Cardiac muscle cell (in vitro differentiated cells and primary cell): ENCODE measurements around the gene PANK4. TPM values are rescaled to one million over a fixed set of nuclear protein-coding genes. Genes with fewer than 3 reads are reported as not detected.

Experiments
- DNase-seq, 2 donors: peaks; one replicate each; pipeline versions ENCODE4 v3.0.0 to v3.0.0-alpha.2; 2010 to 2017; ENCODE audit warnings: low read depth in 1 of 2, low spot score in 1 of 2
- H3K27ac ChIP-seq: fragments of 200-600 bp; sonication (generic); 2 replicates; pipeline ENCODE4 v1.5.1; 2016
- H3K27me3 ChIP-seq: fragments of 200-600 bp; sonication (generic); 2 replicates; pipeline ENCODE4 v1.6.0; 2016; ENCODE audit warnings: control low read depth
- H3K36me3 ChIP-seq: fragments of 200-600 bp; sonication (generic); 2 replicates; pipeline ENCODE4 v1.5.1; 2016; ENCODE audit warnings: control low read depth
- H3K4me1 ChIP-seq: fragments of 200-600 bp; sonication (generic); 2 replicates; pipeline ENCODE4 v1.8.1; 2017; ENCODE audit warnings: low read depth, mild to moderate bottlenecking, mixed run types
- H3K4me3 ChIP-seq: fragments of 200-600 bp; sonication (generic); 2 replicates; pipeline ENCODE4 v1.5.1; 2016; ENCODE audit warnings: mild to moderate bottlenecking
- H3K9me3 ChIP-seq: fragments of 200-600 bp; sonication (generic); 2 replicates; pipeline ENCODE4 v1.5.1; 2017; ENCODE audit warnings: low read depth, mild to moderate bottlenecking, control low read depth
- CTCF ChIP-seq: IDR thresholded peaks from 2 replicates; pipeline ENCODE4 v1.5.1; 2012; ENCODE audit warnings: low read depth, mild to moderate bottlenecking, low read length
- polyA plus RNA-seq: library from polyadenylated mRNA; unstranded; fragments of >200 nt; fragmentation: Nextera tagmentation; extraction: Ambion mirVana; gene quantifications from 2 replicates; pipeline ENCODE4 v1.2.1, GENCODE V29; 2016
- total RNA-seq: library from RNA; depleted of rRNA; stranded (reverse); fragments of >200 nt; gene quantifications from 2 replicates; pipeline ENCODE4 v1.2.3, GENCODE V29; 2016

The PANK4 gene
- total and polyA plus RNA-seq, 2 experiments from 2014 or later, result 44.5 to 63.2 TPM

GRCh38 chr1:2480236-2480985 lies 46.0 kb downstream of the PANK4 start:
- no peaks in the 10 kb centered on the region for H3K36me3 ChIP-seq
- H3K27me3 ChIP-seq, result no peaks in the 10 kb centered on the region
- TF ChIP-seq CTCF, result no peak
- H3K27ac ChIP-seq, result no peak overlapping the region
- H3K4me3 ChIP-seq, result no peak overlapping the region
- no peaks in the 10 kb centered on the region for H3K4me1 ChIP-seq
- H3K9me3 ChIP-seq, result no peaks in the 10 kb centered on the region
- DNase-seq, result no peak

- no peak for DNase-seq
- H3K9me3 ChIP-seq, result no peaks in the 10 kb centered on the region
- no peak overlapping the region for H3K27ac ChIP-seq
- TF ChIP-seq CTCF, result no peak
- no peaks in the 10 kb centered on the region for H3K27me3 ChIP-seq
- peaks cover 5% of the 10 kb centered on the region for H3K4me1 ChIP-seq
- H3K36me3 ChIP-seq, result no peaks in the 10 kb centered on the region
- H3K4me3 ChIP-seq, result no peak overlapping the region
Measured at GRCh38 chr1:2479618-2480017, 46.8 kb downstream of the PANK4 start.

- no peaks in the 10 kb centered on the region for H3K27me3 ChIP-seq
- H3K9me3 ChIP-seq, result no peaks in the 10 kb centered on the region
- H3K4me3 ChIP-seq, result no peak overlapping the region
- H3K4me1 ChIP-seq, result peaks cover 10% of the 10 kb centered on the region
- no peak overlapping the region for H3K27ac ChIP-seq
- no peak for TF ChIP-seq CTCF
- no peak for DNase-seq
- no peaks in the 10 kb centered on the region for H3K36me3 ChIP-seq
Measured at GRCh38 chr1:2479186-2479585, 47.2 kb downstream of the PANK4 start.

GRCh38 chr1:2477791-2478499 lies 48.5 kb downstream of the PANK4 start:
- TF ChIP-seq CTCF, result no peak
- Histone ChIP-seq H3K36me3 (no peaks in the 10 kb centered on the region), H3K27ac (no peak overlapping the region), H3K4me3 (no peak overlapping the region), H3K9me3 (no peaks in the 10 kb centered on the region), H3K27me3 (no peaks in the 10 kb centered on the region), H3K4me1 (peaks cover 18% of the 10 kb centered on the region)
- no peak for DNase-seq

- no peaks in the 10 kb centered on the region for H3K9me3 ChIP-seq
- no peak overlapping the region for H3K4me3 ChIP-seq
- peaks cover 18% of the 10 kb centered on the region for H3K4me1 ChIP-seq
- no peak for DNase-seq
- TF ChIP-seq CTCF, result no peak
- no peaks in the 10 kb centered on the region for H3K36me3 ChIP-seq
- H3K27ac ChIP-seq, result no peak overlapping the region
- no peaks in the 10 kb centered on the region for H3K27me3 ChIP-seq
Measured at GRCh38 chr1:2477309-2477708, 49.1 kb downstream of the PANK4 start.
